Muscle of leg (tissue), 11 donors: ENCODE results near the gene ERICH2. TPM values are rescaled to one million over a fixed set of nuclear protein-coding genes. Genes with fewer than 3 reads are reported as not detected.

Source experiments
- DNase-seq: peaks from one replicate; pipeline ENCODE4 v3.0.0; 2013
- H3K27ac ChIP-seq: one replicate; pipeline ENCODE4 v1.5.1; 2013; ENCODE audit warnings: mild to moderate bottlenecking, low read length, control low read depth
- H3K27me3 ChIP-seq: one replicate; pipeline ENCODE4 v1.6.1; 2013; ENCODE audit warnings: low read length; ENCODE audit not compliant: control insufficient read depth, insufficient read depth
- H3K36me3 ChIP-seq: one replicate; pipeline ENCODE4 v1.6.1; 2013; ENCODE audit warnings: low read length; ENCODE audit not compliant: control insufficient read depth, insufficient read depth
- H3K4me1 ChIP-seq: one replicate; pipeline ENCODE4 v1.6.1; 2013; ENCODE audit warnings: low read length; ENCODE audit not compliant: control insufficient read depth, insufficient read depth
- H3K4me3 ChIP-seq: one replicate; pipeline ENCODE4 v1.5.1; 2013; ENCODE audit warnings: low read length, control low read depth
- H3K9me3 ChIP-seq: replicated peaks from 2 replicates; pipeline ENCODE4 v1.6.1; 2013; ENCODE audit warnings: low read depth, low read length; ENCODE audit not compliant: control insufficient read depth
- WGBS: methylation state at CpG from one replicate; pipeline ENCODE4 v1.1.5; 2013; ENCODE audit warnings: missing lambda C conversion rate; ENCODE audit not compliant: insufficient coverage; 5-methylcytosine and 5-hydroxymethylcytosine counted together
- polyA plus RNA-seq, 8 donors: library from polyadenylated mRNA; unstranded; fragments of 120-200 nt; gene quantifications; one replicate each; pipeline versions ENCODE4 v1.2.1 to v1.2.3, GENCODE V29; 2013; ENCODE audit warnings: inconsistent platforms in 1 of 8, low replicate concordance in 1 of 8; ENCODE audit not compliant: insufficient read length in 8 of 8, insufficient read depth in 1 of 8
- total RNA-seq: library from RNA; stranded (reverse); fragments of 120-200 nt; gene quantifications from one replicate; pipeline ENCODE4 v1.2.4, GENCODE V29; 2013

The ERICH2 gene
- total and polyA plus RNA-seq, 9 donors: 0.35 to 0.92 (median 0.72) TPM

DNA sequence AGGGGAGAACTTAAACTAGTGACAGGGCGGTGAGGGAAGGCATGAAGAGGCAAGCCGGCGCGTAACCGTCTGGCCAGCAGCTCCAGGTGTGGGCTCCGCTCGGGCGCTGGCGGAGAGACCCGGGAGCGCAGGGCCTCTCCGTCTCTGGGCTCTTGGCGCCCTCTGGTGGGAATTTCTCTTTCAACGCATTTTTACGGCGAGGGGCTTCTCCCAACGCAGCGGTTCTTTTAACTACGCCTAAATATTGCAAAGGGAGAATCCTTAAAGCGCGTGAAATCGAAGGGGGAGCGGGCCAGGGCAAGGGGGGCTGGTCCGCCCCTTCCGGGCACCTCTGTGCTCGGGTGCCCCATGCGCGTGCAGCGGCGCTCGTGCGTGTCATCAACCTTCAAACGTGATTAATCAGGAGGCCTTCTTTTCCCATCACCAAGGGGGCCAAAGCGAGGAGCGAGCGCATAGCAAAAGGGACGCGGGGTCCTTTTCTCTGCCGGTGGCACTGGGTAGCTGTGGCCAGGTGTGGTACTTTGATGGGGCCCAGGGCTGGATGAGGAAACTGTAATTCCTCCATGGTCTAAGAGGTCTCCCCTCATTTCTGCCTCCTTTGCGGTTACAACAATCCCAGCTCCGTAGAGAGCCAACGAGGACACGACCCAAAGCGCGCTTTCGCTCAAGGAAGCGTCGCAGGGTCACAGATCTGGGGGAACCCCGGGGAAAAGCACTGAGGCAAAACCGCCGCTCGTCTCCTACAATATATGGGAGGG, 45.7 kb downstream of the ERICH2 start:
- Histone ChIP-seq H3K27me3 (peaks cover 81% of the 10 kb centered on the region), H3K27ac (no peak overlapping the region), H3K4me3 (peak overlapping the region; percentile 17), H3K9me3 (no peaks in the 10 kb centered on the region), H3K36me3 (no peaks in the 10 kb centered on the region), H3K4me1 (peaks cover 41% of the 10 kb centered on the region)
- peak; percentile 62 for DNase-seq
- WGBS: under 1% methylated on average over 37 of the region's 52 CpGs

DNA sequence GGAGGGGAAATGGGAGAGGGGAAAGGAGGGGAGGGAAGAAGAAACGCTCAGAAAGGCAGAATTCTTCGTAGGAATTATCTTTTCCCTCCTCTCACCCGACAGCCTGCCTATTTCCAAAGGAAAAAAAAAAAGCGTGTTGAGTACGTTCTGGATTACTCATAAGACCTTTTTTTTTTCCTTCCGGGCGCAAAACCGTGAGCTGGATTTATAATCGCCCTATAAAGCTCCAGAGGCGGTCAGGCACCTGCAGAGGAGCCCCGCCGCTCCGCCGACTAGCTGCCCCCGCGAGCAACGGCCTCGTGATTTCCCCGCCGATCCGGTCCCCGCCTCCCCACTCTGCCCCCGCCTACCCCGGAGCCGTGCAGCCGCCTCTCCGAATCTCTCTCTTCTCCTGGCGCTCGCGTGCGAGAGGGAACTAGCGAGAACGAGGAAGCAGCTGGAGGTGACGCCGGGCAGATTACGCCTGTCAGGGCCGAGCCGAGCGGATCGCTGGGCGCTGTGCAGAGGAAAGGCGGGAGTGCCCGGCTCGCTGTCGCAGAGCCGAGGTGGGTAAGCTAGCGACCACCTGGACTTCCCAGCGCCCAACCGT, 46.4 kb downstream of the ERICH2 start, which contains the start of gene GAD1:
Gene GAD1, plus strand, starts transcription at position 384 of the 589 bp plus-strand sequence. CDS start 1,705 bp downstream, outside the sequence.
- WGBS: 0% methylated on average over 41 of the region's 49 CpGs
- Histone ChIP-seq H3K27ac (no peak within 1 kb of the TSS), H3K4me1 (peaks cover 47% of the 10 kb centered on the region), H3K27me3 (peaks cover 87% of the 10 kb centered on the region), H3K36me3 (no peaks in the 10 kb centered on the region), H3K9me3 (no peaks in the 10 kb centered on the region), H3K4me3 (peak within 1 kb of the TSS; percentile 26)
- DNase-seq: peak; percentile 59

DNA sequence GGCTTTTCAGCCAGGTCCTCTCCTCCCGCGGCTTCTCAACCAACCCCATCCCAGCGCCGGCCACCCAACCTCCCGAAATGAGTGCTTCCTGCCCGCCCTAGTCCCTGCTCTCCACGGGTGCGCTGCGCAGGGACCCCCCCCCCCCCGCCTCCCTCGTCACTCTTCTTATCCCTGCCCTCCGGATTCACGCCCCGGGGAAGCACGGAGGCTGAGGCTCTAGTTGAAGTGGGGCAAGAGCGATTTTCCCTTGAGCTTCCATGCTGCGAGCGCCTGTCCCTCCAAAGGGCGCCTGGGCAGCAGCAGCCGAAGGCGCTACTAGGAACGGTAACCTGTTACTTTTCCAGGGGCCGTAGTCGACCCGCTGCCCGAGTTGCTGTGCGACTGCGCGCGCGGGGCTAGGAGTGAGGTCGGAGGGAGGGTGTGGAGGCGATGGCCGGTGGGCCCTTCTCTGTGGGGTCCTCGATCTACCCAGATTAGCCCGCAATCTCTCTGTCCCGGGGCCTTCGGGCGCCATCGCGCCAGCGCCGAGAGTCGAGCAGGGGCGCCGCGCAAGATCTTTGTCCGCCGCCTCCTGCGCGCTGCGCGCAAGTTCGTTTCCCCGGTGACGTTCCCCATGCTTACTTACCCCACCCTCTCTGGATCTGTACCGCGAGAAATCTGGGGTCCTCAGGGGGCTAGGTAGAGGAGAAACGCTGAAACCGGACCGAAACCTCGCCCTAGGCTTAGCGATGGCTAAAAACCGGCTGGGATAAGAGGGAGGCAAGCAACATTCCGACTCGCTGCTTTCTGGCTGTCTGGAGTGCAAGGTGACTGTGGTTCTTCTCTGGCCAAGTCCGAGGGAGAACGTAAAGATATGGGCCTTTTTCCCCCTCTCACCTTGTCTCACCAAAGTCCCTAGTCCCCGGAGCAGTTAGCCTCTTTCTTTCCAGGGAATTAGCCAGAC, 47.2 kb downstream of the ERICH2 start:
- no peak for DNase-seq
- H3K4me1 ChIP-seq: peaks cover 53% of the 10 kb centered on the region
- H3K27ac ChIP-seq: no peak overlapping the region
- no peaks in the 10 kb centered on the region for H3K9me3 ChIP-seq
- 0% methylated on average over 38 of the region's 69 CpGs for WGBS
- no peaks in the 10 kb centered on the region for H3K36me3 ChIP-seq
- H3K4me3 ChIP-seq: peak overlapping the region; percentile 26
- peaks cover 95% of the 10 kb centered on the region for H3K27me3 ChIP-seq

DNA sequence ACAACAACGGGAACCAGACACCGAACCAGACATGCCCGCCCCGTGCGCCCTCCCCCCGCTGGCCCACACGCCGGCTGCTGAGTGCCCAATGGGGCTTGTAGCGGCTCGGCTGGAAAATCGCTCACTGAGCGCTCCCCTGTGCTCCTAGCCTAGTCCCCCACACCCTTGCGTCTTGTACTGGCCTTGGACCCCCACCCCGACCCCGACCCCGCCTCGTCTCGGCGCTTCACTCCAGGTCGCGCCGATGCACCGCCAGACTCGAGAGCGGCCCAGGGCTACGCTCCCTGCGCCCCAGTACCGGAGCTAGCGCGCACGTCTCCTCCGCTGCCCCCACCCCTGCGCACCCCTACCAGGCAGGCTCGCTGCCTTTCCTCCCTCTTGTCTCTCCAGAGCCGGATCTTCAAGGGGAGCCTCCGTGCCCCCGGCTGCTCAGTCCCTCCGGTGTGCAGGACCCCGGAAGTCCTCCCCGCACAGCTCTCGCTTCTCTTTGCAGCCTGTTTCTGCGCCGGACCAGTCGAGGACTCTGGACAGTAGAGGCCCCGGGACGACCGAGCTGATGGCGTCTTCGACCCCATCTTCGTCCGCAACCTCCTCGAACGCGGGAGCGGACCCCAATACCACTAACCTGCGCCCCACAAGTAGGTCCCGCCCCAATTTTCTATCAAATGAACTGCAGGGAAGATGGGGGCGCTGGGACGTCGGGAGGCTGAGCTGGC, 48.0 kb downstream of the ERICH2 start:
- under 1% methylated on average over 43 of the region's 60 CpGs for WGBS
- Histone ChIP-seq H3K36me3 (no peaks in the 10 kb centered on the region), H3K27me3 (peaks cover 100% of the 10 kb centered on the region), H3K4me3 (no peak overlapping the region), H3K4me1 (peaks cover 61% of the 10 kb centered on the region), H3K27ac (no peak overlapping the region), H3K9me3 (no peaks in the 10 kb centered on the region)
- no peak for DNase-seq

DNA sequence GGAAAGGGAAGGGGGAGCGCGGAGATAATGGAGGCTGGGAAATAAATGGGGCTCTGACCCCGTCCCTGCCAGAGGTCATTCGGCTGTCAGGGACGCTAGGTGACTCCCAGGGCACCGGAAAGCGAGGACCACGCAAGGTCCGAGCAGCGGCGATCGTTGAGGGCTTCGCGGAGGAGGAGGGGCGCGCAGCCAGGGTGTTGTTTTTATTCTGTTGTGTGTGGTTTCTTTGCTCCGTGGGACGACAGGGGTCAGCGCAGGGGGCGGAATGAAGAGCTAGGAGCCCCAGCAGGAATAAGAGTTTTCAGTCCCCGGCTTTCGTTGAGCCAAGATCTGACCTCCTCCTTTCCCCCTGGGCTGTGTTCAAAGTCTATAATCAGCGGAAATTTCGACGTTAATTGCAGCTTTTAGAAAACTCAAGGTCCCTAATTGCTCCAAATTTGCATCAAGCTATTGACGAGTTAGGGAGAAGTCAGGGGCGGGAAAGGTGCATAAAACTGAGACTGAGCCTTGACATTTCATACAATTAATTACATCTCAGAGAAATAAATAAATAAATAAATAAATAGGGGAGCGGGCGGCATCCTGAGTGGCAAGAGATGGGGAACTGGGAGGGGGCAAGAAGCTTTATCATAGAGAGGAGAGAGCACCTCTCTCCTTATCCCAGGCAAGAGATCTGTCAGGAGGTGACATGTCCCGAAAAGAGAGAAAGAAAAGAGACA, 48.7 kb downstream of the ERICH2 start:
- no peak overlapping the region for H3K27ac ChIP-seq
- peaks cover 67% of the 10 kb centered on the region for H3K4me1 ChIP-seq
- under 1% methylated on average over 22 of the region's 30 CpGs for WGBS
- no peaks in the 10 kb centered on the region for H3K36me3 ChIP-seq
- no peaks in the 10 kb centered on the region for H3K9me3 ChIP-seq
- H3K4me3 ChIP-seq: no peak overlapping the region
- H3K27me3 ChIP-seq: peaks cover 100% of the 10 kb centered on the region
- no peak for DNase-seq

DNA sequence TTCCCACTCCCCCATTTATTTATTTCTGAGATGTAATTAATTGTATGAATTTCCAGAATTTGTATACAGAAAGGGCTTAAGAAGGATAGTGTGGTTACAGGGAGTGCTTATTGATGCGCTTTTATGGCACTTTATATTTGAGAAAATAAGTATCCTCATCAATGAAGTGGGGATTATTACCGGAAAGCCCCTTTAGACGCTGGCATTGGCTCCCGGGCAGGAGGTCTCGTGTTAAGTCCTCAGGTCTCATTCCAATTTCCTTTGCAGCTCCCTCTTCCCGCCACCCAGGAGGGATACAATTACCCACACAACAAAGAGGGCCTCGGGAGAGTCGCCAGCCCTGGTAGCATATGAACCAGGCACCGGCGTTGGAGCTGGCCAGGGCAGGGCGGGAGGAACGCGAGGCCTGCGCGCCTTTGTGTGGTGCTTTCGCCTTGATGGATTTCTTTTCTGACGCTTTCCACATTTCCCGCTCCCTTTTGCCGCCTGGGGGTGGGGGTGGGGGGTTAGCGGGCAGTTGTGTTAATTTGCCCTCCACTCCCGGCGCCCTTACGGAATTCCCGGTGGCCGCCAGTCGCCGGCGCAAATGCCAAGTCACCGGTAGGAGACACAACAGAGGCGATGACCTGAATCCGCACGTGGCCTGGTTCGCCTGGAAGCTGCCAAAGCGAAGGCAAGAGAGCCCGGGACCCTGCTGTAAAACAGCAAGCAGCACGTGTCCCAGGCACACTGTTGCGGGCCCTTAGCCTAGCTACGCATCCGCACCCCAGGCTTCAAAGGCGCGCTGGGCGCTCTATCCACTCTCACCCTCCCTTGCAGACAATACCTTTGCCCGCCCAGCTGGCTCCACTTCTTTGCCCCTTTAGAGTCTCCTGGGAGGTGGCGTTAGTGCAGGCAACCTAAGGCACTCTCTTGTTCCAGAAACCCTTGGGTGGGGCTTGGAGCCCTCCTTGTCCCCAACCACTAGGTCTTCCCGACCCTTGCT, 49.8 kb downstream of the ERICH2 start:
- WGBS: 6% methylated on average over 30 of the region's 45 CpGs
- H3K27me3 ChIP-seq: peaks cover 100% of the 10 kb centered on the region
- no peaks in the 10 kb centered on the region for H3K36me3 ChIP-seq
- peaks cover 65% of the 10 kb centered on the region for H3K4me1 ChIP-seq
- no peak overlapping the region for H3K27ac ChIP-seq
- no peaks in the 10 kb centered on the region for H3K9me3 ChIP-seq
- H3K4me3 ChIP-seq: no peak overlapping the region
- DNase-seq: no peak

DNA sequence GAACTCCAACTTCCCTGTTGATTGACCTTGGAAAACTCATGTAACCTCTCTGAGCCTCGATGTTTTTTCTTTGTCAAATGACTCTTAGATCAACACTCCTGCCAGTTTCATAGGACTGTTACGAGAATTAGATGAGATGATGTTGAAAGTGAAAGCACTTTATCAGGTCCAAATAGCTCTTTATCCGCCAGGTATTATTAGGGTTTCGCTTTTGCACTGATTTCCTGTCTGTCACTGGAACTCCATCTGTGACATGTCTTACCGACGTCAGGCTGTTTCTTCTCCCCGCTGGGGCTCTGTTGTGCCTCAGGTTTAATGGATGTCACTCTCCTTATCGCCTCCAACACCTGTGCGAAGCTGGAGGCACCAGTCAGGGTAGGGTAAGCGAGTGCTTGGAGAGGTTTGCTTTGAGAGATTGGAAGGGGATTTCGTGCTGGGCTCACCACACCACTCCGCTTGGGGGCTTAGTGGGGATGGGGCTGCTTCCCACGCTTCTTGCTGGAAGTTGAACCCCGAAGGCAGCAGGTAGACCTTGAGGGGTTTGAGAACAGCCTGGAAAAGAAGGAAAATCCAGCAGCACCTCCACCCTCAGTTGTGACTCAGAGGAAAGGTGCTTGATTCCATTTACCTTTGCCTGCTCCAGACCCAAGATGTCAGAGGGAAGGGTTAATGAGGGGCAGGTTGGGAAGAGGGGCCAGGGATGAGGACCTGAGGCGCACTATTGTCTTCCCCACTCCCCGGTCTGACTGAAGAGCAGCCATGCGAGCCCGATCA, 50.8 kb downstream of the ERICH2 start:
- WGBS: 26% methylated on average over 8 of the region's 18 CpGs
- DNase-seq: no peak

More for the DNA sequence above, 50.8 kb downstream of the ERICH2 start:
- peaks cover 100% of the 10 kb centered on the region for H3K27me3 ChIP-seq
- peaks cover 59% of the 10 kb centered on the region for H3K4me1 ChIP-seq
- H3K36me3 ChIP-seq: no peaks in the 10 kb centered on the region
- H3K9me3 ChIP-seq: no peaks in the 10 kb centered on the region
- no peak overlapping the region for H3K27ac ChIP-seq
- no peak overlapping the region for H3K4me3 ChIP-seq
